Inferior parietal cortex (tissue), 1 donor: ENCODE results near the gene CD82.
"Not testable (repeated sequence)": the region's sequence is repeated elsewhere in the genome, so short reads cannot be mapped to it uniquely, and the experiment has no call there.

ENCODE experiments used
- DNase-seq: peaks from one replicate; pipeline ENCODE4 v3.0.0-alpha.2; 2016; ENCODE audit errors: extremely low spot score

Gene CD82

GRCh38 chr11:44631831-44632230 is 66.4 kb downstream of the CD82 start:
- no peak for DNase-seq

GRCh38 chr11:44632466-44633123 is 67.1 kb downstream of the CD82 start:
- no peak for DNase-seq

GRCh38 chr11:44633641-44634040 is 68.2 kb downstream of the CD82 start:
- DNase-seq: no peak

GRCh38 chr11:44634401-44635281 is 69.2 kb downstream of the CD82 start:
- peak; percentile 61 for DNase-seq

DNA sequence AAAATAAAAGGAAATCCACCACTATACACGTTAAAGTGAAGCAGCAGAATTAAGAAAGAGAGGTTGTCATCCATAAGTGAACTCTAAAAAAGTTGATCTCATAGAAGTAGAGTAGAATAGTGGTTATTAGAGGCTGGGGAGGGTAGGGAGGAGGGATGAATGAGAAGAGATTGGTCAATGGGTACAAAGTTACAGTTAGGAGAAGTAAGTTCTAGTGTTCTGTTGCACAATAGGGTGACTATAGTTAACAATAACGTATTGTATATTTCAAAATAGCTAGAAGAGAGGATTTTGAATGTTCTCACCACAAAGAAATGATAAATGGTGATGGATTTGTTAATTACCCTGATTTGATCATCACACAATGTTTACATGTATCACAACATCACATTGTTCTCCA is 72.0 kb downstream of the CD82 start:
- DNase-seq: no peak

- no peak for DNase-seq
Observed at GRCh38 chr11:44638032-44638431, 72.6 kb downstream of the CD82 start.

- no peak for DNase-seq
Observed at GRCh38 chr11:44643217-44643616, 77.8 kb downstream of the CD82 start.

DNA sequence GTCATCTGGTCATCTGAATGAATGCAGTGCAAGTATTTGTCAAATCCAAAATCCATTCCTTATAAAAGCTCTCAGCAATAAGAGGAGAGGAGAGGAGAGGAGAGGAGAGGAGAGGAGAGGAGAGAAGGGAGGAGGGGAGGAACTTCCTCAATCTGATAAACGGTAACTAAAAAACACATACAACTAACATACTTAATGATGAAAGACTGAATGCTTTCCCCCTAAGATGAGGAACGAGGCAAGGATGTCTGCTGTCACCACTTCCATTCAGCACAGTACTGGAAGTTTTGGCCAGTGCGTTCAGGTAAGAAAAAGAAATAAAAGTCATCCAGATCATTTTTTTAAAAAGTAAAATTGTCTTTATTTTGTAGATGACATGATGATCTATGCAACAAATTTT is 80.4 kb downstream of the CD82 start:
- DNase-seq: no peak

- not testable (repeated sequence) for DNase-seq
Observed at GRCh38 chr11:44647255-44647955, 81.9 kb downstream of the CD82 start.

DNA sequence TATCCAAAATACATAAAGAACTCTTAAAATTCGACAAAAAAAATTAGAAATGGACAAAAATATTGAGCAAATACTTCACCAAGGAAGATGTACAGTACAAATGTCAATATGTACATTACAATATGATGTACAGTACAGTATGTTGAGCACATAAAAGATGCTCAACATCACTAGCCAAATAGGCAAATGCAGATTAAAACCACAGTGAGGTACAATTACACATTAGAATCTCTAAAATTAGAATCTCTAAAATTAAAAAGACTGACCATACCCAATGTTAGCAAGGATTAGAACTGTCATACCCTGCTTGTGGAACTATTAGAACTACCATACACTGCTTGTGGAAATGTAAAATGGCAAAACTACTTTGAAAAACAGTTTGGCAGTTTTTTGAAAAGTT is 82.6 kb downstream of the CD82 start:
- DNase-seq: no peak

DNA sequence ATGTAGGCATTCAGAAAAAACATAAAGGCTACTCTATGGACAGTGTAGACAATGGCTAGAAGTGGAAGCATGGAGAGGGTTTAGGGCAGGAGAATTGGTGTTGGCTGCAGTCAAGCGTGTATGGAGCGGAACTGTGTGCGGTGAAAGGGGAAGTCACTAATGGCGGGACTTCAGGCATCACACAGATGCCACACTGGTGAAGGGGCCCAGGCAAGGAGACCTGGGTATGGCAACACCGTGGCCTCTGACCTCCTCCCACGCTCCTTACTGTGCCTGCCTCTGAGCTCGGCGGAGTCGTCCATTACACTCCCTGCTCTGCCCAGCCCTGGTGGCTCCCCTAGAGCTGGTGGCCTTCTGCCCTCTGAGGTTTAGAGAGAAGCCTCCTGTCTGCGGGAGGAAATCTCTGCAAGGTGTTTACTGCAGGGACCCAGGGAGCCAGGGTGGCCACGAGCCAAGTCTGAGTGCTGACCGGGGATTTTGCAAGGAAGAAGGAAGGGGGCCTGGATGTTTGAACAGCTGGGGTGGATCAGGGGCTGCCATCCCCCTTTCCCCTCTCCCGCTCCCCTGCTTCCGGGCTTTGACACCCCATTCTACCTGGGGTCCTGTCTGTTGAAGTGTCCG is 86.2 kb downstream of the CD82 start:
- no peak for DNase-seq

DNA sequence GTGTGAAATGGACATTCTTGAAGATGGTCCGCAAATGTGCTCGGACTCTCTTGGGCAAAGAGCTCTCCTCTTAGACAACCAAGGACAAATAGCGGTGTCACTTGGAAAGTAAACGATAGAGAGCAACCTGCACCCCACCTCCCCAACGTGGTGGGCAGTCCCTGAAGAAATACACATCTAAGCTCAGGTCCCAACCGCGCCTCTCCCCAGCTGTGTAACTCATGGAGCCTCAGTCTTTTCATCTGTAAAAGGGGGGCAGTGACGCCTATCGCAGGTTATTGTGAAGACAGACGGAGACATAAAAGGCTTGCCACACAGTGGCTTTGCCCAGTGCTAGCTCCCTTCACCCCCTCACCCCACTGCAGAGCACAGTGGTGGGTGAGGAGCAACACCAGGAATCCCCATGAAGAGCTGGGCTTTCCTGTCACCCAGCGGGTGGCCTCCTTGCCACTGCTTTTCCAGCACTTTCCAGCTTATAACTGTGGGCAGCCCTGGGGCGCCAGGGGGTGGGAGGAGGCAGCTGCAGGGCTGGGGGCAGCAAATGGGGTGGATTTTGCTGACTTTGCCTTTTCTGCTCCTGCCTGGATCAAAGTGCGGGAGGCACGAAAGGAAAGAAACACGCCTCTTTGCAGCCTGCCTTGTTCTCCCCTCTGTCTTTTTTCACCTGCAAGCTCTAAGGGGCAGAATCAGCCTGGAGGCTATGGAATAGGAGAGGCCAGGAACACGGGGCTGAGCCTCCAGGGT is 87.6 kb downstream of the CD82 start:
- no peak for DNase-seq

GRCh38 chr11:44654057-44654456 is 88.6 kb downstream of the CD82 start:
- DNase-seq: no peak

DNA sequence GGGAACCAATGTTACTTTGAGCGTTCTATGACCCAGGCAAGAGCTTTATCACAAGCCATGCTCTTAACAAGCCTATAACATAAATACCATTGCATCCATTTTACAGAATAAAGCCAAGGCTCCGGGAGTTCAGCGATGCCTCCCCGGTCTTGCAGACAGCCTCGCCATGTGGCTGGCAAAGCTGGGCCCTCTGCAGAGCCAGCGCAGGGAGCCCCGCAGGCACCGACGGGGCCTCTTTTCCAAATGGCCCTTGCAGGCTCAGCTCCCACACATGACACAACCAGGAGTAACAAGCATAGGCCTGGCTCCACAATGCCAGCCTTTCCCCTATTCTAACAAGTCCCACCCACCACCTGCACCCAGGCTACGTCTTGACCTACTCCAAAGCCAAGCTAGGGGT is 89.1 kb downstream of the CD82 start:
- DNase-seq: no peak

GRCh38 chr11:44657836-44658505 is 92.5 kb downstream of the CD82 start:
- no peak for DNase-seq

- no peak for DNase-seq
Observed at GRCh38 chr11:44658506-44658850, 93.0 kb downstream of the CD82 start.

GRCh38 chr11:44659641-44660040 is 94.2 kb downstream of the CD82 start:
- DNase-seq: no peak

GRCh38 chr11:44660535-44660934 is 95.1 kb downstream of the CD82 start:
- not testable (repeated sequence) for DNase-seq

- DNase-seq: no peak
Observed at GRCh38 chr11:44661311-44661717, 95.9 kb downstream of the CD82 start.
